Measurements from ENCODE around the gene TMEM134.
"Not testable (repeated sequence)": the region's sequence is repeated elsewhere in the genome, so short reads cannot be mapped to it uniquely, and the experiment has no call there.

Gene TMEM134

DNA sequence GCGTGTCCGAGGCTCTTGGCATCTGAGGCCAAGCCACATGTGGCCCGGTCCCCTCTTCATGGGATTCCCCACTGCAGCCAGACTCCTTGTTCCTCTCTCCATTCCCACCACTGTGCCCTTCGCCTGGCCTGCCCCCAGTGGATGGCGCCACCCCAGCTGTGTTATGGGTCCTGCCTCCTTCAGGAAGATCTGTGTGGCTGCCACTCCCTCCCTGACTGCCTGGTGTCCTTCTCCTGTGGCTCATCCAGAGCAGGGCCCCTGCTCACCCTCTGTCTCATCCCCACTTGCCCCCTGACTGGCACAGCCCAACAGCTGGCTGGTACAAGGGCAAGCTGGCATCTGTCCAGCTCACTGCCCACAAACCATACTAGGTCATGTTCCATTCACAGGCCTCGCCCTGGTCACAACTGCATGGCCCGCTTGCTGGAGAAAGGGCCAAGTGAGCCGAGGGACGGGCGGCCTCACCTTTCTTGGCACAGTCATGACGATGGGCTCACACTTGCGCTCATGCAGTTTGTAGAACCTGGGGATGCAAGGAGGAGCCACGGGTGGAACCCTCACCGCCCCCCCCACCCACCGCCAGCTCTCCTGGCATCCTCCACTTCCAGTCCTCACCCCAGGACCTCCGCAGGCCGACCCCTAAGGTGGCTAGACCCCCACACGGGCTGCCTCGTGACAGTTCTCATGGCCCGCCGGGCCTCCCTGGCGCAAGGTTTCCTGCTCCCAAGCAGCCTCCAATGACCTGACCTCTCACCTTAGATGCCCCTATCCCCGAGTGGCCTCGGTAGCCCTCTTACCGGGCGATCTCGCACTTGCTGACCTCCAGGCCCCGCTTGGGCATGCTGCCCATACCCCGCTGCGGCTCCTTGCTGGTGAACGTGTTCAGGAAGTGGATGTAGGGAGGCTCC, 29.5 kb downstream of the TMEM134 start:
- no peak for DNase-seq (ENCODE audit: low read depth in 4 of 4, low spot score in 1 of 4)

DNA sequence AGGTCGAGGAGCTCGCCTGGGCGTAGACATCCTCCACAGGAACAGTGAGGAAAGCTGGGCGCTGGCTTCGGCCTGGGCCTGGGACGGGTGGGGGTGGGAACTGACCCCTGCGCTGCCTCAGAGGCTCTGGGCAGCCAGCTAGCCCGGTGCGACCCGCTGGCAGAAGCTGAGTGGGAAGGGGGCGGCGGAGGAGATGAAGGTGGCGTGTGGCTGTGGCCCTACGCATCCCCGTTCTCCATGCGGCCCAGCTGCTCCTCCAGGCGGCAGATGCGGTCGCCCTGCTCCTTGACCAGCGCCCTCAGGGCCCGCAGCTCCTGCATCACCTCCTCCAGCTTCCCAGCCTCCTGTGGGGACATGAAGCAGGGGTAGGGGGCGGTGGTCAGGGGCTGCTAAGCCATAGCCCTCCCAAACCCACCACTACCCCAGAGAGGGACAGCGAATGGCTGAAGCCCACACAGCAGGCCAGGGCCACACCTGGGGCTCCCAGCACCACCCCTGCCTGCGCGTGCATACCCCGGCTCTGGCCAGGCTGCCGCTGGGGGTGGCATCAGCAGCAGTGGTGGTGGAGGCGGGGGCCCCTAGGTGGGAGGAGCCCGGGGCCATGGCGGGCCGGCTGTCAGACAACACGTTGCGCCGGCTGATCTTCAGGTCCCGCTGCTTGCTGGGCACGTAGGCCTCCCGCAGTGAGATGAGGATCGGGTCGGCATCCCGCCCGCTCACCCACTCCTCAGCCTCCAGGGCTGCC, 30.7 kb downstream of the TMEM134 start:
- peak in 2 of 4 experiments; percentile 70 to 87 for DNase-seq (ENCODE audit: low read depth in 4 of 4, low spot score in 1 of 4)

DNA sequence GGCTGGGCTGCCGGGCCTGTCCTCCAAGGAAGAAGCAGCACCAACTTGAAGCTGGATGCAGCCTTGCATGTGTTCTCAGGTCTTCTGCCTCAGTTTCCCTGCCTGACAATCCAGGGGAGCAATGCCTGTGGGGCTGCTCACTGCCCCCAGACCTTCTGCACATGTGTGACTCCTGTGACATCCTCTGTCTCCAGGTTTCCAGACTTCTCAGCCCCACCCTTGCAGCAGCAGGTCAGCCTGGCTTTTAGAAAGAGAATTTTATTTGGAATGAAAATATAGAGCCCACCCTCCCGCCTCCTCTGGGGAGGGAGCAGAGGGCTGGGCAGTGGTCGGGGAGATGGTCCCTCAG, 31.3 kb downstream of the TMEM134 start:
- DNase-seq (ENCODE audit: low read depth in 4 of 4, low spot score in 1 of 4) = no peak

DNA sequence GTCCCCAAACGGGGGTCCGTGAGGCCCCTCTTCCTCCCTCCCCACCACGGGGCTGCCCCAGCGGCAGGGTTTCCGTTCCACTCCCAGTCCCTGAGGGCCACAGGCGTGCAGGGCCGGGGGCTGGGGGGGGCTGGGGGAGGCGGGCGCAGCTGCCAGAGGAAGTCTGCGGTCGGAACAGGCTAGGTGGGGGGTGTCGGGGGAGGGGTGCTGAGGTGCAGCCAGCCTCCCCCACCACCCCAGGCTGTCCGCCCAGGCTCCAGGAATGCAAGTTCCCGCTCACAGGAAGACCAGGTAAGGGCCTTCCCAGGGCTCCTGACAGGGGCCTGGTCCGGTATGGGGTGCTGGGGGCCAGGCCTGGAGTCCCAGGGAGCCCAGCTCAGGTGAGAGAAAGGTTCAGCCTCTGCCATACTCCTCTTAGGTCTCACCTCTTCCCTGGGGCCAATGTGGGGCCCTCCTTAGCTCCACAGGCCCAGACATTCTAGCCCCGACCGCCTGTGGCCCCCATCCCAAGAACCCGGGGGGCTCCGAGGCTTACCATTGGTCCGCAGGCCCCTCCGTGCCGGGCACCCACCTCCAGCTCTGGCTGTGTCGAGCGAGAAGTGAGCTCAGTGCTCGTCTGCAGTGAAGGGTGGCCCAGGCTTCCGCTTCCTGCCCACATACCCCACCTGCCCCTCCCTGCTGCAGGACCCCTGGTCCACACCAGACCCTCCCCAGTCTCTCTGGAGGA, 31.8 kb downstream of the TMEM134 start, which contains the start of gene PTPRCAP:
TSS of gene PTPRCAP (minus strand) at position 601 of the 727 bp plus-strand sequence. CDS start at position 538, 63 bp downstream.
- DNase-seq (ENCODE audit: low read depth in 4 of 4, low spot score in 1 of 4) = peak in 2 of 4 experiments; percentile 51 to 78

DNA sequence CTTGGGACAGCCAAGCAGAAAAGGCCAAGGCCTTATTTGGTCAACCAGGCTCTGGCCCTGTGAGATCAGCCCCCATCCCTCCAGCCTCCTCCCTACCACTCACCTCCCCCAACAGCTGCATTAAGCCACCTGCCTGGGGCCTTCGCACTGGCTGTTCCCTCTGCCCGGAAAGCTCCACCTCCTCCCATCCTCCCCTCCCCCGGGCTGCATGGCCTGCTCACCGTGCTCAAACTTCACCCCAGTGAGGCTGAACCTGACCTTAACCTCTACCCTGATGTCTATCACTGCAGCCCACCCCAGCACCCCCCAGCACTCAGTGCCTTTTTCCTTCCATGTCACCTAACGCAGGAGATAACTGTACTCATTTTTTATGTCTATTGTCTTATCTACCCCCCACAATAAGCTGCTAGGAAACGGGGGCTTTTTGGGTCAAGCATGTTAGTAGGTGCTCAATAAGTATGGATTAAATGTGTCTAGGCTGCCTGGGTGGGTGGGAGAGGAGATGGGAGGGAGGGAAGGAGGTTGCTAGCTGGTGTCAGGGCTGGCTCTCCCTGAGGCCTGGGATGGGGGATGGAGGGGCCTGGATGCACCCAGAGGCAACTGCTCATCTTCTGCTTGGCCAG, 32.5 kb downstream of the TMEM134 start:
- DNase-seq (ENCODE audit: low read depth in 4 of 4, low spot score in 1 of 4) = peak in 2 of 4 experiments; percentile 71 to 88

DNA sequence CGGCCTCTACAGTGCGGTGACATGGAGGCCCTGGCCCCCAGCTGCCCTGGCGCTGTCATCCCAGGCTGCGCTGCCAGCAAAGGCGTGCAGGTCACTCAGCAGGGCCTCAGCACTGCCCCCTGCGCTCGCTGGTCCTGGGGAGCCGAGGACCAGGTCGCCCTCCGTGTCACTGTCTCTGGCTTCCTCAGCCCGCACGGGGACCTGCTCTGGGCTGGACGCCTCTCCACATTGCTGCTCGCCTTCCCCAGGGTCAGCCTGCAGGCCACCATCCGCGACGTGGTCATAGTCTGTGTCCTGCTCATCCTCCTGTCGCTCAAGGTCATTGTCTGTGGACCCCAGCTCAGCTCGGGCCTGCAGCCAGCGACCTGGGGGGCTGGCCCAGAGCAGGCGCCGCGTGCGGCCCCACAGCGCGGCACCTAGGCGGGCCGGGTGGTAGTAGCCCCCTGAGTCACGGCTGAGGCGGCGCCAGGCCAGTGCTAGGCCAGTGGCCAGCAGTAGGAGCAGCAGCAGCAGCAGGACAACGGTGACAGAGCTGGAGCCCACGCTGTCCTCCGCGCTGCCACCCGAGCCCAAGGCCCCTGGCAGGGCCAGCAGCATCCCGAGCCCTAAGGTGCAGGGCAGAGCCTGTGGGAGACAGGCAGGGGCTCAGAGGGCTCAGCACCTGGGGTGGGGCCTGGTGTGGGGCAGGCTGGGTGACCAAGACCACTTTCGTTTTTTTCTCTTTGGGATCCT, 33.2 kb downstream of the TMEM134 start:
- no peak for DNase-seq (ENCODE audit: low read depth in 4 of 4, low spot score in 1 of 4)

DNA sequence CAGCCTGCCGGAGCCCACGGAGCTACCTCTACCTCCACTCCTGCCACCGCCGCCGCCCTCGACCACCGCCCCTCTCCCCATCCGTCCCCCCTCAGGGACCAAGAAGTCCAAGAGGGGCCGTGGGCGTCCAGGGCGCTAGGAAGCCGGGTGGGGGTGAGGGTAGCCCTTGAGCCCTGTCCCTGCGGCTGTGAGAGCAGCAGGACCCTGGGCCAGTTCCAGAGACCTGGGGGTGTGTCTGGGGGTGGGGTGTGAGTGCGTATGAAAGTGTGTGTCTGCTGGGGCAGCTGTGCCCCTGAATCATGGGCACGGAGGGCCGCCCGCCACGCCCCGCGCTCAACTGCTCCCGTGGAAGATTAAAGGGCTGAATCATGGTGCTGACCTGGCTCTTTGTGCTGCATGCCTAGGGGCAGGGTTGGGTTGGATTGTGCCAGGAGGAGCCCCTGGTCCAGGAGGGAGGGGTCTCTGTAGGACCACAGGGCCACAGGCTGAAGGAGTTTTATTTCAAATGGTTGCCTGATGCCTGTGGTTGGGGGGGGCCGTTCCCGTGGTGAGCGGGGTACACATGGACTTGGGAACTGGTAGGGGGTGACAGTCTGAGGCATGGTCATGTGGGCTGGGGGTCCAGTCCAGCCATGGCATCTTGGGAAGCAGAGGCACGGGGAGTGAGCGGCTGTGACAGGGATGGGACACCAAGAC, 33.9 kb downstream of the TMEM134 start:
- no peak for DNase-seq (ENCODE audit: low read depth in 4 of 4, low spot score in 1 of 4)

DNA sequence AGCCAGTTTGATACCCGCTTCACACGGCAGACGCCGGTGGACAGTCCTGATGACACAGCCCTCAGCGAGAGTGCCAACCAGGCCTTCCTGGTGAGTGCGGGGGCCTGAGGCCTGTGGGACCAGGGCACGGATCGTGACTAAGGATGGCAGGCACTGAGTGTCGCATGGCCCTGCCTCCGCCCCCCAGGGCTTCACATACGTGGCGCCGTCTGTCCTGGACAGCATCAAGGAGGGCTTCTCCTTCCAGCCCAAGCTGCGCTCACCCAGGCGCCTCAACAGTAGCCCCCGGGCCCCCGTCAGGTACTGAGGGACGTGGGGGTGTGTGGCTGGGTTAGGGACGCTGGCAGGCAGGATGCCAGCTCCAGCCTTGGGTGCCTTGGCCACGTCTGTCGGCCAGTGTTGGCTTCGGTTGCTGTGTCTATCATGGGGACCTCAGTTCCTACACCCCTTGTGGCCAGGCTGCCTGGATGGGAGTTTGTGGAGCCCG, 34.6 kb downstream of the TMEM134 start:
- no peak for DNase-seq (ENCODE audit: low read depth in 4 of 4, low spot score in 1 of 4)

DNA sequence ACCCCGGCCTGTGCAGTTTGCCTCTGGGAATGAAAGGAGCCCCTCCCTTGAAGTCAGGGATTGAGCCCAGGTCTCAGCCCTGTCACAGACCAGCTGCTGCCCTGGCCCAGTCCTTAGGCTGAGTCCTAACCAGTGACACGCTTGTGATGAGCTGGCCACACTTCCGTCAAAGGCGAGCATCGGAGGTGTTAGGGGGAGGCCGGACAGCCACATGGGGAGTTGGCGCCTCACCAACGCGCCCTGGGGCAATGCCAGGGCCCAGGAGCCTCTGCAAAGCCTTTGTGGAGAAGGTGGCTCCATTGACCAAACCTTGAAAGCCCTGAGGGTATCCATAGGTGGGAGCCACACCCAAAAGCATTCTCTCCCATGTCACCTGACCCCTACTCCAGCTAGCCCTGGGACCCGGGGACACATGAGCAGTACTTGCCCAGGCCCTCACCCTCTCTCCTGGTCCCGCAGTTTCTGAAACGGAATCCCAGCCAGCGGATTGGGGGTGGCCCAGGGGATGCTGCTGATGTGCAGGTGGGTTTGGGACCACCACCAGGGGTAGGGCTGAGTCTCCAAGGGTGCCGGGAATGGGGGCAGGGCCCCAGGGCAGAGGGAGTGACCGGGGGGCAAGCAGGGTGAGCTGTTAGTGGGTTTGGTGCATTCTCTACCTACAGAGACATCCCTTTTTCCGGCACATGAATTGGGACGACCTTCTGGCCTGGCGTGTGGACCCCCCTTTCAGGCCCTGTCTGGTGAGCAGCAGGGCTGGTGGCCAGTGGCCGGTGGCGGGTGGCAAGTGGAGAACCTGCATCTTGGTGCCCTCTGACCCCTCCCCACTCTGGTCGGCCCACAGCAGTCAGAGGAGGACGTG, 35.3 kb downstream of the TMEM134 start:
- DNase-seq (ENCODE audit: low read depth in 4 of 4, low spot score in 1 of 4) = no peak

DNA sequence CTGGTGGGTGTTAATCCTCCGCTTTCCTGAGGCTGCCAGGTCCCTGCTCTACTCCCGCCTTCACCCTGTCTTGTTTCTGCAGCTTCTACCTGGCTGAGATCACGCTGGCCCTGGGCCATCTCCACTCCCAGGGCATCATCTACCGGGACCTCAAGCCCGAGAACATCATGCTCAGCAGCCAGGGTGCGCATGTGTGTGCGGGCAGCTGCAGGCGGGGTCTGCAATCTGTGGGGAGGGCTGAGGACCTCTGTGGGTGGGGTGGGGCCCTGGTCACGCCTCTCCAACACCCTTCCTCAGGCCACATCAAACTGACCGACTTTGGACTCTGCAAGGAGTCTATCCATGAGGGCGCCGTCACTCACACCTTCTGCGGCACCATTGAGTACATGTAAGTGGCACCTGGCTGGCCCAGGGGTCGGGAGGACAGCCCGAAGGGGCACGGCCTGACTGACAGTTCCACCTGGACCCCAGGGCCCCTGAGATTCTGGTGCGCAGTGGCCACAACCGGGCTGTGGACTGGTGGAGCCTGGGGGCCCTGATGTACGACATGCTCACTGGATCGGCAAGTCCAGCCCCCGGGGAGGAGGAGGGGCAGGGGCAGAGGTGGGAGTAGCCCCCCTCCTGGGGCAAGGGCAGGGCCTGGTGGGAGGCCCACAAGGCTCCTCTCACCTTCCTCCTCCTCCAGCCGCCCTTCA, 36.2 kb downstream of the TMEM134 start:
- no peak for DNase-seq (ENCODE audit: low read depth in 4 of 4, low spot score in 1 of 4)

DNA sequence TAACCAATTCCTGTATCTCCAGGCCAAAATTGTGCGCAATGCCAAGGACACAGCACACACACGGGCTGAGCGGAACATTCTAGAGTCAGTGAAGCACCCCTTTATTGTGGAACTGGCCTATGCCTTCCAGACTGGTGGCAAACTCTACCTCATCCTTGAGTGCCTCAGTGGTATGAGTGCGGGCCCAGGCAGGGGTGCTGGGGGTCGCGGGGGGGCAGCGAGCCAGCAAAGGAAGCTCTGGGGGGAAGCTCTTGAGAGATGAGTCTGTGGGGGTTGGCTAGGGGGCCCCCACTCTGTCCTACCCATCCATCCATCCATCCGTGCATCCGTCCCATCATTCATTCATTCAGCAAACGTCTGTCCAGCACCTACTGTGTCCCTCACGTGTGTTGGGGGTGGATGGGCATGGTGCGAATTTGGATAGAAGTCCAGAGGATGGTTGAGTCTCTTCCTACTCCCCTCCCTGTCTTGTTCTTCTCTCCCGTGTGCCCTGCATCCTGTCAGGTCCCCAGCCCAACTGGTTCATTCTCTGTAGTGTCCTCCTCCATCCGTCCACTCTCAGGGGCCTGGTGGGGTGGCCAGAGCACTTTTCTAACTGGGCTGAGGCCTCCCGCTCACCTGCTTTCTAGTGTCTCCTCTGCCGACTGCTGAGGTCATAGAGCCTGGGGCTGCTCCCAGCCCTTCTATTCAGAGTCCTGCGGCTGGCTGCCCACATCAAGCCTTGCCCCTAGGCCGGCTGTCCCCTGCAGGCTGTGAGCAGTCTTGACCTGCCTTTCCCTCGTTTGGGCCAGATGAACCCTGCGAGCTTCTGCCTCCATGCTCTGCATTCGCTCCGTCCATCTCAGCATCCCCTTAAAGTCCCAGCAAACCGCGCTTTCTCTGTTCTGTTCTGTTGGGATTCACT, 37.5 kb downstream of the TMEM134 start:
- DNase-seq (ENCODE audit: low read depth in 4 of 4, low spot score in 1 of 4) = no peak

DNA sequence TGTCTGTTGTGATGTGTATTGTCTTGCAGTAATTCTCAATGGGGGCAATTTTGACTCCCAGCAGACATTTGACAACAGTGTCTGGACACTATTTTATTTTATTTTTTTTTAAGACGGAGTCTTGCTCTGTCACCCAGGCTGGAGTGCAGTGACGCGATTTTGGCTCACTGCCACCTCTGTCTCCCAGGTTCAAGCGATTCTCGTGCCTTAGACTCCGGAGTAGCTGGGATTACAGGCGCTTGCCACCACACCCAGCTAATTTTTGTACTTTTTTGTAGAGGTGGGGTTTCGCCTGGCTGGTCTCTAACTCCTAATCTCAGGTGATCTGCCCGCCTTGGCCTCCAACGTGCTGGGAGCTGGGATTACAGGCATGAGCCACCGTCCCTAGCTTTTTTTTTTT, 39.3 kb downstream of the TMEM134 start:
- no peak for DNase-seq (ENCODE audit: low read depth in 4 of 4, low spot score in 1 of 4)

DNA sequence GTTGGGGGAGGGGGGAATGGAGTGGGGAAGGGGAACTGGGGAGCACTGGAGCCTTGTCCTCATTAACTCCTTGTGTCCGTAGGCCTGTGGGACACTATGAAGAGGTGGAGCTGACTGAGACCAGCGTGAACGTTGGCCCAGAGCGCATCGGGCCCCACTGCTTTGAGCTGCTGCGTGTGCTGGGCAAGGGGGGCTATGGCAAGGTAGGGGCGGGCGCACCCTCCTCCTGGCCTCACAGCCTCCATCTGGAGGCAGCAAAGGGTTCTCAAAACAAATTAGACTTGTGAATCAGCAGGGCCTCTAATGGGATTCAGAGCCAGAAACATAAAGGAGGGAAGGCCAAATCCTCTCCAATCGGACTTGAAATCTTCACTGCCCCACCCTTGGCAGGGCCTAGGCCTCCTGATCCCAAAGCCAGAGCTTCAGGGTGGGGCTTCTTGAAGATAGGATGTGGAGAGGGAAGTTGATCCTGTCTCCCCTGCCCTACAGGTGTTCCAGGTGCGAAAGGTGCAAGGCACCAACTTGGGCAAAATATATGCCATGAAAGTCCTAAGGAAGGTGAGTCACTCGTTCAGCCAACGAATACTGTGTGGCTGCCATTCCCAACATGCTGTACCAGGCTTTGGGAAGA, 39.9 kb downstream of the TMEM134 start:
- DNase-seq (ENCODE audit: low read depth in 4 of 4, low spot score in 1 of 4) = no peak

DNA sequence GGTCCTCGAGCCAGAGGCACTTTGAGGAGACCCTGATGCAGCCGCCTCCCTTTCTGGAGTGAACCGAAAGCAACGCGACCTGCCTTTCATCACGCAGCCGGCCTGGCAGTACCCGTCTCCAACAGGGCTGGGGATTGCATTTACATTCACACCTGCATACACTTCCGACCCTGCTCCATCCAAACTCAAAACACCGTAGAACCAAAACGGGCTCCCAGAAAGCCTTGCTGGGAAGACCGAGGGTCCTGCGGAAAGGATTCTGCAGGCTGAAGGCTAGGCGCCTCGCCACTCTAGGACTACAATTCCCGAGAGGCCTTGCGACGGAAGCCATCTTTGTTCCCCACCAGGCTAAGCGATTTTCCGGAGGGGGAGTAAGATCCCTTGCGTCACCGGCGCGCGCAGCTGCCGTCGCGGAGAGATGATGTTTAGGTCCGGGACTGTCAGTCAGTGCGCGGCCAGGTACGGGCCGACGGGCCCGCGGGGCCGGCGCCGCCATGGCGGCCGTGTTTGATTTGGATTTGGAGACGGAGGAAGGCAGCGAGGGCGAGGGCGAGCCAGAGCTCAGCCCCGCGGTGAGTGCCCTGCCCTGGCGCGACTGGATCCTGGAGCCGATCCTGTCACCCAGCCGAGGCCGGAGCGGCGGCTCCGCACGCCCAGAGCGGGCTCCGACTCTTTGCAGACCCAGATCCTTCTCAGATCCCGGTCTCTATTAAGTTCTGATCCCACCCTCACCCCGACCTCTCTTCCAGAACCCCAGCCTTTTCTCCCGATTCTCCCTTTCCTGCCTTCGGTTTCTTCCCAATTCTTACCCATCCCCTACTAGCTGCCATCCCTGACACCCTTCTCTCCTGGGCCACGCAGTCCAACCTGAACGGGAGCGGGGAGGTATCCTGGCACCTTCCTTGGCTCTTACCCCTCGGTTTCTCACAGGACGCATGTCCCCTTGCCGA, 40.7 kb downstream of the TMEM134 start, which contains the start of gene RPS6KB2:
TSS of gene RPS6KB2 (plus strand) at position 443 of the 950 bp plus-strand sequence. CDS start at position 495, 52 bp downstream.
- peak; percentile 99 for DNase-seq (ENCODE audit: low read depth in 4 of 4, low spot score in 1 of 4)

DNA sequence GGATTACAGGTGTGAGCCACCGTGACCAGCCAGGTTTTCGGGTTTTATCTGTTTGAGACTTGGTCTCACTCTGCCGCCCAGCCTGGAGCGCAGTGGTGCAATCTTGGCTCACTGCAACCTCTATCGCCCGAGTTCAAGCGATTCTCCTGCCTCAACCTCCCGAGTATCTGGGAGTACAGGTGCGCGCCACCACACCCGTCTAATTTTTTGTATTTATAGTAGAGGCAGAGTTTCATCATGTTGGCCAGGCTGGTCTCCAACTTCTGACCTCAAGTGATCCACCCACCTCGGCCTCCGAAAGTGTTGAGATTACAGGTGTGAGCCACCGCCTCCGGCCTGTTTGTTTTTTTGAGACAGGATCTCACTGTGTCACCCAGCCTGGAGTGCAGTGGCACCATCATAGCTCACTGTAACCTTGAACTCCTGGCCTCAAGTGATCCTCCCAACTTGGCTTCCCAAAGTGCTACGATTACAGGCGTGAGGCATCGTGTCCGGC, 41.6 kb downstream of the TMEM134 start:
- not testable (repeated sequence) for DNase-seq (ENCODE audit: low read depth in 4 of 4, low spot score in 1 of 4)
